Vagina (tissue), 2 donors: ENCODE data around the gene COX5A.

Experiments used
- POLR2AphosphoS5 ChIP-seq, 2 donors: sonication (generic); formaldehyde crosslinking; IDR thresholded peaks; one replicate each; pipeline ENCODE4 v1.9.0; 2017; ENCODE audit warnings: antibody characterized with exemption in 2 of 2, mild to moderate bottlenecking in 2 of 2, low read depth in 1 of 2; ENCODE audit not compliant: insufficient read depth in 1 of 2
- TF ChIP-seq, protein P1 (sequence below), 3 experiments: fragments of 450-650 bp in 2 of 3; fragments of 200-600 bp in 1 of 3; sonication (generic) in 1 of 3; IDR thresholded peaks; one replicate each; pipeline ENCODE4 v1.5.1; 2017 to 2019; ENCODE audit warnings: antibody characterized with exemption in 3 of 3, mild to moderate bottlenecking in 2 of 3, moderate library complexity in 2 of 3

DNA sequence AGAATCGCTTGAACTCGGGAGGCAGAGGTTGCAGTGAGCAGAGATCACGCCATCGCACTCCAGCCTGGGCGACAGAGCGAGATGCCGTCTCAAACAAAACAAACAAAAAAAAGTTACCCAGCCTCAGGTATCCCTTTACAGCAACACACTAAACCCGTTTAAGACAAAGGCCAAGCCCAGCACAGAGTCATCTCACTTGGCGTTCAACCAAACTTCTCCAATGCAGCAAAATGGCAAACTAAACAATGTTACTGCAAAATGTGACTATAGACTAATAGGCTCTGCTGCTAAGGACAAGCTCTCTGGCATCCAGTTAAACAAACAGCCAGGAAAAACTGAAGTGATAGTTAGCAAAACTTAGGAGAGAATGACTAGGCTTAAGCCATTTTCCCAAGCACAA, 24.8 kb downstream of the COX5A start:
- TF ChIP-seq, protein P1, sequence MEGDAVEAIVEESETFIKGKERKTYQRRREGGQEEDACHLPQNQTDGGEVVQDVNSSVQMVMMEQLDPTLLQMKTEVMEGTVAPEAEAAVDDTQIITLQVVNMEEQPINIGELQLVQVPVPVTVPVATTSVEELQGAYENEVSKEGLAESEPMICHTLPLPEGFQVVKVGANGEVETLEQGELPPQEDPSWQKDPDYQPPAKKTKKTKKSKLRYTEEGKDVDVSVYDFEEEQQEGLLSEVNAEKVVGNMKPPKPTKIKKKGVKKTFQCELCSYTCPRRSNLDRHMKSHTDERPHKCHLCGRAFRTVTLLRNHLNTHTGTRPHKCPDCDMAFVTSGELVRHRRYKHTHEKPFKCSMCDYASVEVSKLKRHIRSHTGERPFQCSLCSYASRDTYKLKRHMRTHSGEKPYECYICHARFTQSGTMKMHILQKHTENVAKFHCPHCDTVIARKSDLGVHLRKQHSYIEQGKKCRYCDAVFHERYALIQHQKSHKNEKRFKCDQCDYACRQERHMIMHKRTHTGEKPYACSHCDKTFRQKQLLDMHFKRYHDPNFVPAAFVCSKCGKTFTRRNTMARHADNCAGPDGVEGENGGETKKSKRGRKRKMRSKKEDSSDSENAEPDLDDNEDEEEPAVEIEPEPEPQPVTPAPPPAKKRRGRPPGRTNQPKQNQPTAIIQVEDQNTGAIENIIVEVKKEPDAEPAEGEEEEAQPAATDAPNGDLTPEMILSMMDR (IDR thresholded peaks at IDR 0.05) = no peak
- no peak for TF ChIP-seq POLR2AphosphoS5 (IDR thresholded peaks at IDR 0.05; ENCODE audit: insufficient read depth in 1 of 2, low read depth in 1 of 2)
